DOHH2 (cell line): ENCODE results near the gene CIC.

ENCODE experiments used
- H3F3A ChIP-seq: fragments of 200-600 bp; sonication (generic), shearing (Covaris generic); 2 replicates; pipeline ENCODE4 v1.6.0; 2016; ENCODE audit warnings: antibody characterized with exemption, mild to moderate bottlenecking; ENCODE audit not compliant: control insufficient read depth, insufficient read depth
- H3K27ac ChIP-seq: fragments of 200-600 bp; sonication (generic); 2 replicates; pipeline ENCODE4 v1.5.1; 2014; ENCODE audit warnings: low read depth, mild to moderate bottlenecking, low read length, moderate library complexity
- H3K27me3 ChIP-seq: fragments of 200-600 bp; sonication (generic); 2 replicates; pipeline ENCODE4 v1.6.1; 2014; ENCODE audit warnings: mild to moderate bottlenecking, low read length, mixed read lengths; ENCODE audit not compliant: control insufficient read depth
- H3K36me3 ChIP-seq: fragments of 200-600 bp; sonication (generic); 2 replicates; pipeline ENCODE4 v1.6.1; 2014; ENCODE audit warnings: mild to moderate bottlenecking, low read length, moderate library complexity, mixed read lengths; ENCODE audit not compliant: control insufficient read depth
- H3K4me1 ChIP-seq: fragments of 200-600 bp; sonication (generic); 2 replicates; pipeline ENCODE4 v1.6.1; 2014; ENCODE audit warnings: mild to moderate bottlenecking, low read length, mixed read lengths; ENCODE audit not compliant: control insufficient read depth
- H3K4me2 ChIP-seq: fragments of 200-600 bp; sonication (generic); 2 replicates; pipeline ENCODE4 v1.6.0; 2014; ENCODE audit warnings: mild to moderate bottlenecking, low read length, moderate library complexity
- H3K4me3 ChIP-seq: fragments of 200-600 bp; sonication (generic); 2 replicates; pipeline ENCODE4 v1.5.1; 2014; ENCODE audit warnings: mild to moderate bottlenecking, low read length, mixed read lengths
- H3K79me2 ChIP-seq: fragments of 200-600 bp; sonication (generic); 2 replicates; pipeline ENCODE4 v1.6.1; 2014; ENCODE audit warnings: mild to moderate bottlenecking, low read length, mixed read lengths; ENCODE audit not compliant: control insufficient read depth
- H3K9me2 ChIP-seq: fragments of 200-600 bp; sonication (generic); replicated peaks from 2 replicates; pipeline ENCODE4 v1.6.1; 2014; ENCODE audit warnings: mild to moderate bottlenecking, low read length, mixed read lengths; ENCODE audit not compliant: control insufficient read depth
- H3K9me3 ChIP-seq: fragments of 200-600 bp; sonication (generic); 2 replicates; pipeline ENCODE4 v1.6.1; 2014; ENCODE audit warnings: antibody characterized with exemption, low read length, mixed read lengths; ENCODE audit not compliant: control insufficient read depth, insufficient read depth
- H4K20me1 ChIP-seq: fragments of 200-600 bp; sonication (generic); 2 replicates; pipeline ENCODE4 v1.6.0; 2014; ENCODE audit warnings: low read depth, mild to moderate bottlenecking, antibody characterized with exemption, low read length, moderate library complexity; ENCODE audit not compliant: control insufficient read depth, insufficient read depth
- EZH2phosphoT487 ChIP-seq: fragments of 200-600 bp; sonication (generic); IDR thresholded peaks from 2 replicates; pipeline ENCODE4 v1.6.1; 2017; ENCODE audit warnings: borderline replicate concordance, mild to moderate bottlenecking, antibody characterized with exemption, low read length, moderate library complexity, mixed read lengths
- TF ChIP-seq, protein P1 (sequence below): fragments of 200-600 bp; sonication (generic); IDR thresholded peaks from one replicate; pipeline ENCODE4 v1.5.1; 2014; ENCODE audit warnings: antibody characterized with exemption, mild to moderate bottlenecking, low read depth, low read length; ENCODE audit not compliant: poor library complexity, severe bottlenecking

Gene CIC

DNA sequence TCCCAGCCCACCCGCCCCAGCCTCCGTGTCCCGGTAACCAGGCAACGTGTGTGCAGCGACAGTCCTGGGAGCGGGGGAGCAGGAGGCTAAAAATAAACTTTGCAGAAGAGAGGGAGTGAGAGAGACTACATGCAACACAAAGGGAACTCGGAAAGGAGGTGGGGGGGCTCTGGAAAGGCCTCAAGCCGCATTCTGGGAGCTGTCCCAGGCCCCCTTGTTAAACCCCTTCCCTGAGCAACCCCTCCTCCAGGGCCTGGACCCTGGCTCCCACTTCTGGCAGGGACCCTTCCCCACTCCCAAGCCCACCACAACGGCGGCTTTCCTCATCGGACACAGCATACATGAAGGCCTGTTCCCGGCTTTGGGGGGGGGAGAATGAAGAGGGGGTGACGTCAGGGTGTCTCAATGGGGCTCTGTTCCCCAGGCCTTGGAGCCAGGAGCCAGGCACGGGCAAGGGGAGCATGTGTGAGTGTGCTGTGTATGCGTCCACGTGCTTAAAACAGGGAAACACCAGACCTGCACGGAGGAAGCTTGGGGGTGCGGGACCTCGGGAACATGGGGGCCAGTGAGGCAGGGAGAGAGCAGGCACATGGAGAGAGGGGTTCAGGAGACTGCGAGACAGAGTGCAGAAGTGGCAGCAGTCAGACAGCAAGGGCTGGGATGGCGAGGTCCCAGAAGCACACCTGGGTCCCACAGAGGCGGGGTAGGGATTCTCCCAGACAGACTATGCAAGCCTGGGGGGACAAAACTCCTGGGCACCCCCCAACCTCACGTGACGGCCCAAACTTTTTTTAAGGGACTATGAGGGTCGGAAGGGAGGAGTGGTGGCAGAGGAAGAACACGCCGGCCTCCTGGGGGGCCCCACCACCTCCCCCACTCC lies 16.4 kb upstream of the CIC start:
- peaks cover 29% of the 10 kb centered on the region for H3K4me1 ChIP-seq
- no peaks in the 10 kb centered on the region for H3K9me3 ChIP-seq
- H3F3A ChIP-seq = no peaks in the 10 kb centered on the region
- peak overlapping the region; percentile 73 for H3K27ac ChIP-seq
- no peak for TF ChIP-seq EZH2phosphoT487
- TF ChIP-seq, protein P1, sequence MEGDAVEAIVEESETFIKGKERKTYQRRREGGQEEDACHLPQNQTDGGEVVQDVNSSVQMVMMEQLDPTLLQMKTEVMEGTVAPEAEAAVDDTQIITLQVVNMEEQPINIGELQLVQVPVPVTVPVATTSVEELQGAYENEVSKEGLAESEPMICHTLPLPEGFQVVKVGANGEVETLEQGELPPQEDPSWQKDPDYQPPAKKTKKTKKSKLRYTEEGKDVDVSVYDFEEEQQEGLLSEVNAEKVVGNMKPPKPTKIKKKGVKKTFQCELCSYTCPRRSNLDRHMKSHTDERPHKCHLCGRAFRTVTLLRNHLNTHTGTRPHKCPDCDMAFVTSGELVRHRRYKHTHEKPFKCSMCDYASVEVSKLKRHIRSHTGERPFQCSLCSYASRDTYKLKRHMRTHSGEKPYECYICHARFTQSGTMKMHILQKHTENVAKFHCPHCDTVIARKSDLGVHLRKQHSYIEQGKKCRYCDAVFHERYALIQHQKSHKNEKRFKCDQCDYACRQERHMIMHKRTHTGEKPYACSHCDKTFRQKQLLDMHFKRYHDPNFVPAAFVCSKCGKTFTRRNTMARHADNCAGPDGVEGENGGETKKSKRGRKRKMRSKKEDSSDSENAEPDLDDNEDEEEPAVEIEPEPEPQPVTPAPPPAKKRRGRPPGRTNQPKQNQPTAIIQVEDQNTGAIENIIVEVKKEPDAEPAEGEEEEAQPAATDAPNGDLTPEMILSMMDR = no peak
- no peaks in the 10 kb centered on the region for H3K9me2 ChIP-seq
- H3K36me3 ChIP-seq = peaks cover 48% of the 10 kb centered on the region
- no peaks in the 10 kb centered on the region; the same call in 1 of the 2 replicates for H4K20me1 ChIP-seq
- peak overlapping the region; percentile 93 for H3K4me3 ChIP-seq
- peaks cover 10% of the 10 kb centered on the region for H3K27me3 ChIP-seq
- peak overlapping the region; percentile 80 for H3K4me2 ChIP-seq
- peaks cover 52% of the 10 kb centered on the region for H3K79me2 ChIP-seq

DNA sequence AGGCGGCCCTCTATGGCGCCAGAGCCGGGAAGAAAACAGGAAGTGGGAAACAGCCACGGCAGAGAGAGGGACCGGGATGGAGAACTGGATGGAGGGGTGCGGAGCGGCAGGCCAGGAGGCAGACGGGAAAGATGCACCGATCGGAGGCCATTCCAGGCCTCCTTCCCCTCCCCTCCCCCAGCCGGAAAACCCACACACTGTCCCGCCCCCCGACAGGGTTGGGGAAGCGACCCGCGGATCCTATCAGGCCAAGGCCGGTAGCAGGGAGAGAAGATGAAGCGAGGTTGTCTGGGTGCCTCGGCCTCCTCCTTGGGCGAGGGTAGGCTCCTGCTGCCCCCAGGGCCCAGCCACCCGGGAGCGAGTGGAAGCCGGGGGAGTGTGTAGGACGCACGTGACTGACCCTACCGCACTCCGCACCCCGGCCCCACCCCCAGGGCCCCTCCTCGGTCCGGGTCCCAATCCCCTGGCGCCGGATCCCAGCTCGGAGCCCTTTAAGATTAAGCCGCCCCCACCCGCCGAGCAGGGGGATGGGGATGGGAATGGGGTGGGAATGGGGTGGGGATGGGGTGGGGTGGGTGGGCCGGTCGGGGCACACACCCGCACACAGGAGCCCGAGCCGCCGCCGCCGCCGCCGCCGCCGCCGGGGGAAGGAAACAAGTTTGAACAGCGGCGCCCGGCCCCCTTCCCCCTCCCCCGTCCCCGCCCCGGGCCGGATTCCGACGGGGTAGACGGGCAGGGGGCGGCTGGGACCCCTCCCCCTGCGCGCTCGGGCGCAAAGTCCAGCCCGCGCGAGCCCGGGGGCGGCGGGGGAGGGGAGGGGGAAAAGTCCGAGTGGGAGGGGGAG lies 15.6 kb upstream of the CIC start:
- peak overlapping the region; percentile 80 for H3K27ac ChIP-seq
- no peaks in the 10 kb centered on the region for H3K9me3 ChIP-seq
- no peaks in the 10 kb centered on the region for H3F3A ChIP-seq
- peaks cover 47% of the 10 kb centered on the region for H3K36me3 ChIP-seq
- H3K4me1 ChIP-seq = peaks cover 29% of the 10 kb centered on the region
- H3K4me2 ChIP-seq = peak overlapping the region; percentile 80
- H3K4me3 ChIP-seq = peak overlapping the region; percentile 93
- no peaks in the 10 kb centered on the region; the same call in 1 of the 2 replicates for H4K20me1 ChIP-seq
- no peaks in the 10 kb centered on the region for H3K9me2 ChIP-seq
- TF ChIP-seq EZH2phosphoT487 = no peak
- H3K27me3 ChIP-seq = peaks cover 10% of the 10 kb centered on the region
- peaks cover 52% of the 10 kb centered on the region for H3K79me2 ChIP-seq

DNA sequence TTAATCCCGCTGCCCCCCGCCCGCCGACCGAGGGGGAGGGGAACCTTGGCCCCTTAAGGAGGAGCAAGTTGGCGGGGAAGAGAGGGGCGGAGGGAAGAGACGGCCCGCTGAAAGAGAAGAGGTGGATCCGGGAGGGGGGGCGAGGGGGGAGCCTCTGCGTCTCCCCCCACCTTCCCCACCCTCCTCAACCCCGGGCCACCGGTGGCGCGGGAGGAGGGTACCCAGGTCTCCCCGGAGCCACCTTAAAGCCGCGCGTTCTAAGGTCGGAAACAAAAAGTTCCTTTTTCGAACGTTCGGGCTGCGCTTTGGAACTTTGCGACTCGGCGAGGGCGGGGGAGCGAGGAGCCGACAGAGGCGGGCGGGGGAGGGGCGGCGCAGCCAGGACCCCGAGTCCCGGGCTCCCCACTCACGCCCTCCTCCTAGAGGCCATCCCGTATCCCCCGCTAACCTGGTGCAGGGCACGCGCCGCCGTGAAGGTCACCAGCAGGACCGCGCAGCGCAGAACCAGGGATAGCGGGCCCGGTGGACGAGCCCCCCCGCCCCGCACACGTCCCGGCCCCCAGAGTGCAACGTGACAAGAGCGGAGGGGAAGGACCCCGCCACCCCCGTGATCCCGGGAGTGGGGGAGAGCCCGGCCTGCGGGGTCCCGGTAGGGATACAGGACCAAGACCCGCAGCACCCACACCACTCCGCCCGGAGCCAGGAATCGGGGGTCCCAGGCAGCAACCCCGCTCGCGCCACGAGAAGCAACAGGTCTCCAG lies 14.8 kb upstream of the CIC start:
- H3K27me3 ChIP-seq = peaks cover 10% of the 10 kb centered on the region
- H3K4me2 ChIP-seq = peak overlapping the region; percentile 72
- H3K9me2 ChIP-seq = no peaks in the 10 kb centered on the region
- TF ChIP-seq EZH2phosphoT487 = no peak
- TF ChIP-seq, protein P1 = peak; percentile 17
- no peaks in the 10 kb centered on the region for H3F3A ChIP-seq
- peaks cover 40% of the 10 kb centered on the region for H3K36me3 ChIP-seq
- H3K9me3 ChIP-seq = no peaks in the 10 kb centered on the region
- H3K79me2 ChIP-seq = peaks cover 52% of the 10 kb centered on the region
- peak overlapping the region; percentile 93 for H3K4me3 ChIP-seq
- peak overlapping the region; percentile 80 for H3K27ac ChIP-seq
- H3K4me1 ChIP-seq = peaks cover 29% of the 10 kb centered on the region
- no peaks in the 10 kb centered on the region; the same call in 1 of the 2 replicates for H4K20me1 ChIP-seq
